GM12878 (cell line): ENCODE measurements around the gene TTLL11. TPM values are rescaled to one million over a fixed set of nuclear protein-coding genes. Genes with fewer than 3 reads are reported as not detected.
A peak's percentile ranks its signal among the peaks of the same experiment; 100 is the strongest.

Source experiments
- ATAC-seq: fragments of 200-7000 bp; cut with Tn5 transposase; 3 replicates; pipeline ENCODE4 v1.9.1; 2020; ENCODE audit warnings: mild to moderate bottlenecking, moderate library complexity
- BruUV-seq: library from RNA; stranded (reverse); fragments of 400-500 nt; replicated peaks from 2 replicates; lab custom pipeline; 2021; lab: Mats Ljungman, UMichigan
- CTCF ChIA-PET: fragments of 300-600 bp; sonication (Branson Sonifier 250); formaldehyde crosslinking; extraction: SDS; loops from one replicate; lab custom pipeline; 2021; ENCODE audit warnings: inconsistent platforms; lab: Yijun Ruan, JAX
- POLR2A ChIA-PET: fragments of 350-600 bp; formaldehyde crosslinking; extraction: SDS; loops from one replicate; lab custom pipeline; 2021; ENCODE audit warnings: inconsistent platforms; lab: Charles Lee
- RAD21 ChIA-PET: fragments of 300-600 bp; sonication (Branson Sonifier 250); formaldehyde crosslinking; loops from one replicate; lab custom pipeline; 2023; ENCODE audit warnings: antibody characterized with exemption; ENCODE audit not compliant: unreplicated experiment; lab: Charles Lee
- SMC1A ChIA-PET: fragments of 300-600 bp; sonication (Branson Sonifier 250); formaldehyde crosslinking; loops from one replicate; lab custom pipeline; 2023; ENCODE audit not compliant: unreplicated experiment, uncharacterized antibody; lab: Charles Lee
- DNase-seq: peaks from one replicate; pipeline ENCODE4 v3.0.0-alpha.2; 2011; ENCODE audit warnings: low read depth, low spot score
- FAIRE-seq: peaks from 3 replicates; lab custom pipeline; 2011; peaks lifted over from hg19 to GRCh38; lab: Jason Lieb, UNC
- H2AFZ ChIP-seq: 2 replicates; pipeline ENCODE4 v1.6.0; 2011; ENCODE audit warnings: low read depth, low read length, control low read depth; ENCODE audit not compliant: control insufficient read depth
- H3K27ac ChIP-seq: 2 replicates; pipeline ENCODE4 v1.5.1; 2011; ENCODE audit warnings: control low read depth; ENCODE audit not compliant: control insufficient read depth, insufficient read depth
- H3K27me3 ChIP-seq, 2 experiments: replicated peaks in 1 of 2; 2 replicates each; pipeline versions ENCODE4 v1.6.0 to v1.6.1; 2011; ENCODE audit warnings: low read length in 1 of 2; ENCODE audit not compliant: control insufficient read depth in 2 of 2, insufficient read depth in 2 of 2
- H3K36me3 ChIP-seq, 2 experiments: 2 replicates each; pipeline ENCODE4 v1.5.1; 2011; ENCODE audit warnings: low read length in 1 of 2; ENCODE audit not compliant: control insufficient read depth in 2 of 2, insufficient read depth in 2 of 2
- H3K4me1 ChIP-seq: 2 replicates; pipeline ENCODE4 v1.6.1; 2011; ENCODE audit warnings: mild to moderate bottlenecking, low read length, moderate library complexity, mixed read lengths; ENCODE audit not compliant: control insufficient read depth, insufficient read depth
- H3K4me2 ChIP-seq: 2 replicates; pipeline ENCODE4 v1.6.0; 2011; ENCODE audit warnings: control low read depth; ENCODE audit not compliant: control insufficient read depth, insufficient read depth
- H3K4me3 ChIP-seq: fragments of 200-600 bp; sonication (generic); 2 replicates; pipeline ENCODE4 v1.5.1; 2016
- H3K79me2 ChIP-seq: 2 replicates; pipeline ENCODE4 v1.6.0; 2011; ENCODE audit warnings: low read length; ENCODE audit not compliant: control insufficient read depth, insufficient read depth
- H3K9ac ChIP-seq: 2 replicates; pipeline ENCODE4 v1.8.0; 2011; ENCODE audit warnings: low read length, control low read depth, mixed read lengths; ENCODE audit not compliant: control insufficient read depth, insufficient read depth
- H3K9me3 ChIP-seq: replicated peaks from 3 replicates; pipeline ENCODE4 v1.5.1; 2011; ENCODE audit warnings: mild to moderate bottlenecking, low read length; ENCODE audit not compliant: control insufficient read depth, insufficient read depth
- H4K20me1 ChIP-seq: 2 replicates; pipeline ENCODE4 v1.6.0; 2011; ENCODE audit not compliant: control insufficient read depth, insufficient read depth
- MEF2B ChIP-seq: fragments of 450-650 bp; IDR thresholded peaks from 2 replicates; pipeline ENCODE4 v1.6.1; 2018; ENCODE audit warnings: mild to moderate bottlenecking, moderate library complexity; ENCODE audit not compliant: partially characterized antibody, poor library complexity, severe bottlenecking
- PAX5 ChIP-seq: IDR thresholded peaks from 2 replicates; pipeline ENCODE4 v1.6.1; 2011; ENCODE audit warnings: low read depth, low read length, borderline replicate concordance
- YY1 ChIP-seq: IDR thresholded peaks from 2 replicates; pipeline ENCODE4 v1.6.1; 2011; ENCODE audit warnings: low read depth, mild to moderate bottlenecking, low read length
- WGBS: methylation state at CpG from one replicate; pipeline ENCODE4 v1.1.6; 2016; ENCODE audit warnings: low lambda C conversion rate; ENCODE audit not compliant: insufficient replicate concordance, insufficient coverage; ENCODE audit errors: missing lambda C conversion rate; 5-methylcytosine and 5-hydroxymethylcytosine counted together
- in situ Hi-C: fragments of 300-500 bp; cut with MboI; formaldehyde crosslinking; loops from 9 replicates; pipeline ENCODE4 v1.14.3; 2018; ENCODE audit warnings: mixed read lengths
- intact Hi-C: fragments of 100-400 bp; cut with micrococcal nuclease; formaldehyde crosslinking; loops from one replicate; pipeline ENCODE4 v1.14.2; 2022; ENCODE audit not compliant: unreplicated experiment
- polyA plus RNA-seq, 11 experiments: library from polyadenylated mRNA; depleted of rRNA in 4 of 11; unstranded in 6 of 11; stranded (reverse) in 5 of 11; fragments of >200 nt; fragmentation: Nextera tagmentation in 4 of 11; fragmentation: Illumina TruSeq in 1 of 11; extraction: Ambion mirVana in 4 of 11; extraction: Trizol in 1 of 11; gene quantifications; 1 replicate in 1 of 11; 2 replicates in 10 of 11; pipeline versions ENCODE4 v1.2.1 to v1.2.3, GENCODE V29; 2011 to 2016; ENCODE audit warnings: inconsistent platforms in 2 of 11, missing spikeins in 2 of 11, low read depth in 1 of 11
- total RNA-seq, 4 experiments: library from RNA; depleted of rRNA in 3 of 4; stranded (reverse); fragments of >200 nt in 3 of 4; fragmentation: Illumina TruSeq in 1 of 4; extraction: Trizol in 1 of 4; gene quantifications; 2 replicates each; pipeline versions ENCODE4 v1.2.1 to v1.2.3, GENCODE V29; 2013 to 2021
- TF ChIP-seq, protein P1 (sequence below): fragments of 450-650 bp; IDR thresholded peaks from 2 replicates; pipeline ENCODE4 v1.6.1; 2017; ENCODE audit warnings: low read depth, mild to moderate bottlenecking, moderate library complexity
- TF ChIP-seq, protein P2 (sequence below): fragments of 450-650 bp; IDR thresholded peaks from 2 replicates; pipeline ENCODE4 v1.6.1; 2017; ENCODE audit warnings: borderline replicate concordance
- TF ChIP-seq, protein P3 (sequence below): IDR thresholded peaks from 2 replicates; pipeline ENCODE4 v1.6.1; 2011; ENCODE audit warnings: mild to moderate bottlenecking, low read depth, low read length, moderate library complexity; ENCODE audit not compliant: insufficient replicate concordance

The TTLL11 gene
- total and polyA plus RNA-seq, 10 of the 15 experiments (the other 5 are each of a cell fraction or from before 2014, with no cell fraction given) = 1.2 to 3.7 (median 2.9) TPM

DNA sequence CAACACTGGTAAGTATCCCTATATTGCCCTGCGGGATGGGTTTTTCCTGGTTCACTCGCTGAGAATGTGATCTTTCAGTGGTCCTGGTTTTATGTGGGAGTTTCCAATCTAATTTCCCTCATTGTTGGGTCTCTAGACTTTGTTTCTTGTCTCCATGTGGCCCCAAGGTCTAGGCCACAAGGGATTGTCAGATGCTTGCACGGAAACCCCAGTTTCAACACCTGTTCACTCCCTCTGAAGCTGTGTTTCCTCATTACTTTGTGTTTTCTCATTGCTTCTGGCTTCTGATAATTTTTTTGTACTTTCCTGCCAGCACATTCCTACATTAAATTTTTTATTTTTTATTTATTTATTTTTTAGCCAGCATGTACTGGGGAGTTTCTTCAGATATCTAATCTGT is 191.5 kb downstream of the TTLL11 start:
- no TSS peak for BruUV-seq
- in situ Hi-C loops = no loop called here
- WGBS = 23% methylated on average over 3 of the region's 3 CpGs
- Histone ChIP-seq H3K4me1 (no peaks in the 10 kb centered on the region), H3K36me3 (no peaks in the 10 kb centered on the region), H3K4me2 (no peak overlapping the region), H3K27me3 (no peaks in the 10 kb centered on the region), H3K79me2 (no peaks in the 10 kb centered on the region), H3K27ac (no peak overlapping the region), H2AFZ (no peak overlapping the region), H4K20me1 (no peaks in the 10 kb centered on the region), H3K9me3 (no peaks in the 10 kb centered on the region; the same call in 1 of the 3 replicates)
- no peak for ATAC-seq
- ChIA-PET SMC1A (no interaction called here), RAD21 (no interaction called here), POLR2A (no interaction called here)
- TF ChIP-seq MEF2B (peak; percentile 20), PAX5 (no peak), YY1 (no peak)
- TF ChIP-seq, protein P1, sequence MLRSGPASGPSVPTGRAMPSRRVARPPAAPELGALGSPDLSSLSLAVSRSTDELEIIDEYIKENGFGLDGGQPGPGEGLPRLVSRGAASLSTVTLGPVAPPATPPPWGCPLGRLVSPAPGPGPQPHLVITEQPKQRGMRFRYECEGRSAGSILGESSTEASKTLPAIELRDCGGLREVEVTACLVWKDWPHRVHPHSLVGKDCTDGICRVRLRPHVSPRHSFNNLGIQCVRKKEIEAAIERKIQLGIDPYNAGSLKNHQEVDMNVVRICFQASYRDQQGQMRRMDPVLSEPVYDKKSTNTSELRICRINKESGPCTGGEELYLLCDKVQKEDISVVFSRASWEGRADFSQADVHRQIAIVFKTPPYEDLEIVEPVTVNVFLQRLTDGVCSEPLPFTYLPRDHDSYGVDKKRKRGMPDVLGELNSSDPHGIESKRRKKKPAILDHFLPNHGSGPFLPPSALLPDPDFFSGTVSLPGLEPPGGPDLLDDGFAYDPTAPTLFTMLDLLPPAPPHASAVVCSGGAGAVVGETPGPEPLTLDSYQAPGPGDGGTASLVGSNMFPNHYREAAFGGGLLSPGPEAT = no peak
- TF ChIP-seq, protein P2, sequence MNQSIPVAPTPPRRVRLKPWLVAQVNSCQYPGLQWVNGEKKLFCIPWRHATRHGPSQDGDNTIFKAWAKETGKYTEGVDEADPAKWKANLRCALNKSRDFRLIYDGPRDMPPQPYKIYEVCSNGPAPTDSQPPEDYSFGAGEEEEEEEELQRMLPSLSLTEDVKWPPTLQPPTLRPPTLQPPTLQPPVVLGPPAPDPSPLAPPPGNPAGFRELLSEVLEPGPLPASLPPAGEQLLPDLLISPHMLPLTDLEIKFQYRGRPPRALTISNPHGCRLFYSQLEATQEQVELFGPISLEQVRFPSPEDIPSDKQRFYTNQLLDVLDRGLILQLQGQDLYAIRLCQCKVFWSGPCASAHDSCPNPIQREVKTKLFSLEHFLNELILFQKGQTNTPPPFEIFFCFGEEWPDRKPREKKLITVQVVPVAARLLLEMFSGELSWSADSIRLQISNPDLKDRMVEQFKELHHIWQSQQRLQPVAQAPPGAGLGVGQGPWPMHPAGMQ = no peak
- TF ChIP-seq, protein P3, sequence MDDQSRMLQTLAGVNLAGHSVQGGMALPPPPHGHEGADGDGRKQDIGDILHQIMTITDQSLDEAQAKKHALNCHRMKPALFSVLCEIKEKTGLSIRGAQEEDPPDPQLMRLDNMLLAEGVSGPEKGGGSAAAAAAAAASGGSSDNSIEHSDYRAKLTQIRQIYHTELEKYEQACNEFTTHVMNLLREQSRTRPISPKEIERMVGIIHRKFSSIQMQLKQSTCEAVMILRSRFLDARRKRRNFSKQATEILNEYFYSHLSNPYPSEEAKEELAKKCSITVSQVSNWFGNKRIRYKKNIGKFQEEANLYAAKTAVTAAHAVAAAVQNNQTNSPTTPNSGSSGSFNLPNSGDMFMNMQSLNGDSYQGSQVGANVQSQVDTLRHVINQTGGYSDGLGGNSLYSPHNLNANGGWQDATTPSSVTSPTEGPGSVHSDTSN = no peak
- TF ChIP-seq, all 136 proteins: peak for 1
- CTCF ChIA-PET = no interaction called here
- no peak overlapping the region for H3K9ac ChIP-seq
- intact Hi-C loops = no loop called here
- FAIRE-seq (no peak), DNase-seq (no peak)
- no peak overlapping the region for H3K4me3 ChIP-seq
